Stimulated activated CD8-positive, alpha-beta memory T cell treated with anti-CD3 and anti-CD28 coated beads, Interleukin-4, amount 100 ng/mL, for 1 hour (primary cell): ENCODE data around the gene WDR7.

Experiments
- DNase-seq, 2 donors: peaks; one replicate each; pipeline ENCODE4 v3.0.0-alpha.2; 2020; ENCODE audit warnings: low read depth in 2 of 2, low spot score in 1 of 2

Gene WDR7

GRCh38 chr18:56934131-56934530 lies 283.0 kb downstream of the WDR7 start:
- no peak for DNase-seq

- DNase-seq, result no peak
Observed at GRCh38 chr18:56934906-56935305, 283.7 kb downstream of the WDR7 start.

DNA sequence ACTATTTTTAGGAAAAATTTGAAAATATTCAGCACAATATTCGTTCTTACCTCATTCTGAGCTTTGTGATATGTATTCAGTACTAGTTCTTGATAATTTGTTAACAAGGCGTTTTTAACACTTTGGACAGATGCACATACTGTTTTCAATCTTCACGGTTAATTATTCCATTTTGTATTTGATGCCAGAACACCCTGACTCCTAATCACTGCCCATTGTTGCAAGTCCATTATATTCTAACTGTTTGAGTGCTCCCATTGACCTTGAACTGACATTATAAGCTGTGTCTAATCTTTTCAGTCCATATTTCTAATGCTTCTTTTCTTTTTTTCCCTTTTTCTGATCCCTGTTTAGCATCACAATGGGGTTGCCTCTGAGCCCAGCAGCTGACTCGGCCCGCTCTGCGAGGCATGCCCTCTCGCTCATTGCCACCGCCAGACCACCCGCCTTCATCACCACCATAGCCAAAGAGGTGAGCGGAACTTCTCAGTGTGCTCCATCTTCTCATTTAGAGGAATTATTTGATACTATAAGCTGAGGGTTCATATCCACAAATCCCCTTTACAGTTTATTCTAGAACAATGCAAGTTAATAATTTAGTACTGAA lies 284.4 kb downstream of the WDR7 start:
- DNase-seq, result no peak

DNA sequence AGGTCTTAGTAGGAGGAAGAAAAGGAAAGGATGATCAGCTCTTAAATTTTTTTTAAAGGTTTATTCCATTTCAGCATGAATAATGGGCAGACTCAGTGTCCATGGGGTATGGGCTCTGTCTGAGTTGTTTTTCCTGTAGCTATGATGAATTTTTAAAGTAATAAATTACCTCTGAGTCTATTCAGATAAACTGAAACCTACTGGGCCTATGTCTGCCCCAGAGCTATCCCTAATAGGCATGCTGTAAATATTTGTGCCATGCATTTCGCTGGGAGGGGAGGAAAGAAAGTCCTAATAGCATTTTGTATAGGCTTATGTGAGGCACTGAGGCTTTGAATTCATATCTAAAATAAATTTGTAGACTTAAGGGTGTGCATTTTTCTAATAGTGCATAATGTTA lies 285.3 kb downstream of the WDR7 start:
- DNase-seq, result no peak

DNA sequence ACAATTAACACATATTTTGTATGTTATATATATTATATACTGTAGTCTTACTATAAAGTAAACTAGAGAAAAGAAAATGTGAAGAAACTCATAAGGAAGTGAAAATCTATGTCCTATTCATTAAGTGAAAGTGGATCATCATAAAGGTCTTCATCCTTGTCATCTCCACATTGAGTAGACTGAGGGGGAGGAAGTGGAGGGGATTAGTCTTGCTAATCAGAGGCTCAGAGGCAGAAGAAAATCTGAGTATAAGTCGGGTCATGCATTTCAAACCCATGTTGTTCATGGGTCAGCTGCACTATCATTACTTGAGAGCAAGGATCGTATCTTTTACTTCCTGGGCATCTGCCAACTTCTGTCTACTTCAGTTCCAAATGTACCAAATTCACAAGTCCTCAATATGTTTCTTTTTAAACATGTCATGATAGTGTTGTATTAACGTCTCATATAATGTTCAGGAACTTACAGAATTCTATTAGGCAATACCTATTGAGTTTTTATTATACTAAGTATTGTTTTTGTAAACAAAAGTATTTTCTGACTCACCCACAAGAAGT lies 286.8 kb downstream of the WDR7 start:
- DNase-seq, result no peak

GRCh38 chr18:56945171-56946083 lies 294.3 kb downstream of the WDR7 start:
- no peak for DNase-seq

DNA sequence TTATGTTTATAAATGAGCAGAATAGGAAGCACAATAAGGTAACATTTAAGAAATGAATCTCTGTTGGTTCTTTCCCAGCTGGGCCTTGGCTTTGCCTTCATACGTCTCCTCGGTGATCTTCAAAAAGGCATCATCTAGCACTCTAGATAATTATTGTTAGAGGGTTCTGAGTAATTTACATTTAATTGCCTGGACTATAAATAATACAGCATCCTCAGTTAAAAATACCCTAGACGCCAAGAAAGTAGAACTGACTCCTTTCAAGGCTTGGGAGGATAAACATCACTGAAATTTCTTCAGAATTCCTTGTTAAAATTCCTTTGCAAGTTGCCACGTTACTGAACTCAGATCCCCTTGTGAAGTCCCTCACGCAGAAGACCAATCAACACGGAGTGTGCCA lies 296.1 kb downstream of the WDR7 start:
- DNase-seq, result no peak

- no peak for DNase-seq
Observed at GRCh38 chr18:56952026-56952425, 300.9 kb downstream of the WDR7 start.

DNA sequence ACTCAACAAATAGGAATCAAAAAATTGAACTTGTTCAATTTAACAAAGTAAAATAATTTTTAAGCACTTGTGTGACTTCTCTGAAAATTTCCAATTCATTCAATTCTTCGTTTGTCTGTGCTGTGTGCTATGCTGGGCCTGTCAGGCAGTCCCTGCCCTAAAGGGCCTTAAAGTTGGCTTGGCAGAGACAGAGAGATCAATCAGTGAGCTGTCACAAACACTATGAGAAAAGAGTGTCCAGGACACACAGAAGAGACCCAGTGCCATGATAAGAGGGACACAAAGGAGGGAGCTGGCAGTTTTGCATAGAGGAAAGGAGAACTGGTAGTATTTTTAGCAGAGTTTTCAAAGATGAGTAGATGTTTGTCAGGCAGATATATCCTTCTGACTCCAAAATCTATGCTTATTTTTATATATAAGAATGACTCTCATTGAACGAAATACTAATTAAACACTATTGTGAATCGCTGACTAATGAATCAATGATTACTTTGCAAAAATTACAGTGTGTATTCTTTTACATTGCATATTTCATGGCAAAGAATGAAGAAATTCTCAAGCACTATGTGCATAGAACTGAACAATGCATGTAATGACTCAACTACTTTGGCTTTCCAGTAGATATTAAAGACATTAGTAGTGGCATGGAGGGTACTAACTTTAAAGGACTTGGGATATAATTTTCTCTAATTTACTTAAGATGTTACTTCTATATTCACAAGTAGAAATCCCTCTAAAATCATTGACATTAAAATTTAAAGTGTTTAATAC lies 302.5 kb downstream of the WDR7 start:
- DNase-seq, result no peak

DNA sequence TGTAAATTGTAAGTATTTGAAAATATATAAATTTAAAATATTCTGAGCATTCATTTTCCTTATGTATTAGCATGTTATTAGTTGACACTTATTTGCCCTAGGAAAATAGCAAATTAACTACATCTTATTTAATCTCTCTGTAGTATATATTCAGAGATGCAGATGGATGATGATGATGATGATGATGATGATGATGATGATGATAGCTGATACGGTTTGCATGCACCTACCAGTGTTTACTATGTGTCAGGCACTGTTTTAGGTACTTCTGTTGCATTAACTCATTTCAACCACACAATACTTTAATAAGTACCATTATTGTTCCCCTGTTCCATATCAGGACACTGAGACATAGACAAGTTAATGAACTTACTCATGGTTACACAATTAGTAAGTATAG lies 304.3 kb downstream of the WDR7 start:
- no peak for DNase-seq

GRCh38 chr18:56959120-56959519 lies 308.0 kb downstream of the WDR7 start:
- DNase-seq, result no peak

GRCh38 chr18:56962322-56962721 lies 311.2 kb downstream of the WDR7 start:
- no peak for DNase-seq

GRCh38 chr18:56967035-56967434 lies 315.9 kb downstream of the WDR7 start:
- no peak for DNase-seq

DNA sequence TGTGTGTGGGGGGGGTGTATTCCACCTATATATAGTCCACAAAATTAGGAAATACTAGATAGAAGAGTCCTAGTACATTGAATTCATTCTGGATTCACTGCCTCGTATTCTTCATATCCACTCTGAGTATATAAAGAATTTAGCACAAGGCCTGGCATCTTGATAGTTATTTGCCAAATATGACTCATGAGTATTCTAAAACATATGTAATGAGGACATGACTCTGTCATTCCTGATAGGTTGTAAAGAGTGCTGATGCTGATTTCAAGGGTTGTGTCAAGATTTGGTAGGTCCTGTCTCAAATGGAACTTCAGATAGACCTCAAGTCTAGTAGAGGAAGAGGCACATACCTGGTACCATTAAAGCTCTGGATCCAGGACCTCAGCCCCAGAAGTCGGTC lies 322.3 kb downstream of the WDR7 start:
- DNase-seq, result no peak

- no peak for DNase-seq
Observed at GRCh38 chr18:56974141-56974540, 323.0 kb downstream of the WDR7 start.

- DNase-seq, result no peak
Observed at GRCh38 chr18:56975276-56975675, 324.1 kb downstream of the WDR7 start.

- no peak for DNase-seq
Observed at GRCh38 chr18:56977309-56977708, 326.1 kb downstream of the WDR7 start.

DNA sequence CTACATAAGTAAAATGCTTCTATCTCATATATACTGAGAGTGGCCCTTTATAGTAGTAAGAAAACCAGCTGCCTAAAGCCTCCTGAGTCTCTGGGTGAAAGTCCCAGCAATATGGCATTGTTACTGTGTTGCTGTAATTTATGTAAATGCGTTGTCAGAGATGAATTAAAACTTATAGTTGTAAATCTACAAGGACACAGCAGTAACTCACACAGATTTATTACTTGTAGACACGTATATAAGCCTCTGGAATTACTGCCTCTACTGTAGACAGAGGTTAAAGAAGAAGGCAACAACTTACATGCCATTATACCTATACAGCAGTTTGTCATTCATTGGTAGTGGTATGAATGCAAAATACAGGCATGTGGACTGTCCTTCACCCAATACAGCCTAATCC lies 326.6 kb downstream of the WDR7 start:
- DNase-seq, result no peak

DNA sequence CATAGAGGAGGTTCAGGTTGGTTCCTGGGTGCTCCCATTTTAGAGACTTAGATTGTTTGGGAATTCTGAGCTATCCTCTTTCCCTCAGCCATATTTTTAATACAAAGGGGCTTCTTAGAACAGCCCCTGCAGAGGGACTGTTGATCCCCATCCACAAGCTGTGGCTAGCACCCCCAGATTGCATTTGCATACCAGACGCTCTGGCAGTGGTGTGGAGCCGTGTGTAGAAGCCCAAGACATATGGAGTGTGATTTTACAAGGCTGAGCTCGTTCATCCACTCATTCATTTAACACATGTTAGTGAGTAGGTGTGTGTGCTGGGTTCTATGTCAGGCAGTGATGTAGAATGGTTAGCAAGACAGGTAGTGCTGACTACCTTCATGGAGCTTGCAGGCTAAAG lies 329.0 kb downstream of the WDR7 start:
- no peak for DNase-seq

GRCh38 chr18:56982766-56983165 lies 331.6 kb downstream of the WDR7 start:
- DNase-seq, result no peak

GRCh38 chr18:56983275-56983992 lies 332.3 kb downstream of the WDR7 start:
- DNase-seq, result no peak
